Kidney epithelial cell (primary cell): ENCODE results near the gene VAMP8. TPM values are rescaled to one million over a fixed set of nuclear protein-coding genes. Genes with fewer than 3 reads are reported as not detected.
"Not testable (repeated sequence)": the region's sequence is repeated elsewhere in the genome, so short reads cannot be mapped to it uniquely, and the experiment has no call there.

Experiments used
- DNase-seq: peaks from one replicate; pipeline ENCODE4 v3.0.0-alpha.2; 2010; ENCODE audit warnings: low read depth
- H3K27me3 ChIP-seq: 2 replicates; pipeline ENCODE4 v1.6.0; 2011; ENCODE audit warnings: low read length; ENCODE audit not compliant: control insufficient read depth, insufficient read depth
- H3K36me3 ChIP-seq: 2 replicates; pipeline ENCODE4 v1.5.1; 2011; ENCODE audit warnings: low read length; ENCODE audit not compliant: control insufficient read depth, insufficient read depth
- H3K4me3 ChIP-seq: 2 replicates; pipeline ENCODE4 v1.5.1; 2011; ENCODE audit warnings: low read depth, mild to moderate bottlenecking, control low read depth, low read length
- CTCF ChIP-seq: IDR thresholded peaks from 2 replicates; pipeline ENCODE4 v1.5.1; 2011; ENCODE audit warnings: mild to moderate bottlenecking, moderate library complexity, low read length, control low read depth, inconsistent platforms; ENCODE audit not compliant: insufficient read depth, poor library complexity, severe bottlenecking
- total RNA-seq: library from RNA; depleted of rRNA; stranded (reverse); fragments of >200 nt; gene quantifications from 2 replicates; pipeline ENCODE4 v1.2.3, GENCODE V29; 2015

Gene VAMP8
- total RNA-seq, 1 donor from 2014 or later, result 53.5 TPM

- peaks cover 5% of the 10 kb centered on the region for H3K36me3 ChIP-seq
Observed at GRCh38 chr2:85557130-85557529, 20.3 kb upstream of the VAMP8 start.

GRCh38 chr2:85558160-85558559 lies 19.2 kb upstream of the VAMP8 start:
- TF ChIP-seq CTCF, result no peak
- DNase-seq, result no peak
- Histone ChIP-seq H3K36me3 (peaks cover 5% of the 10 kb centered on the region), H3K27me3 (no peaks in the 10 kb centered on the region), H3K4me3 (no peak overlapping the region)

More at GRCh38 chr2:85557130-85557529, 20.3 kb upstream of the VAMP8 start:
- no peak for TF ChIP-seq CTCF
- Histone ChIP-seq H3K27me3 (no peaks in the 10 kb centered on the region), H3K4me3 (no peak overlapping the region)
- no peak for DNase-seq

- not testable (repeated sequence) for H3K27me3 ChIP-seq
Observed at GRCh38 chr2:85560403-85560726, 17.0 kb upstream of the VAMP8 start.

GRCh38 chr2:85560812-85561279 lies 16.5 kb upstream of the VAMP8 start:
- no peaks in the 10 kb centered on the region for H3K27me3 ChIP-seq
- no peaks in the 10 kb centered on the region for H3K36me3 ChIP-seq
- DNase-seq, result no peak
- peak overlapping the region; percentile 71 for H3K4me3 ChIP-seq
- no peak for TF ChIP-seq CTCF

More at GRCh38 chr2:85560403-85560726, 17.0 kb upstream of the VAMP8 start:
- H3K36me3 ChIP-seq, DNase-seq: not testable (repeated sequence)
- H3K4me3 ChIP-seq, result peak overlapping the region; percentile 71

- no peaks in the 10 kb centered on the region for H3K27me3 ChIP-seq
- no peaks in the 10 kb centered on the region for H3K36me3 ChIP-seq
- peak within 1 kb of the TSS; percentile 71 for H3K4me3 ChIP-seq
- DNase-seq, result peak; percentile 74
- TF ChIP-seq CTCF, result peak; percentile 14
Observed at GRCh38 chr2:85561280-85562212, 15.8 kb upstream of the VAMP8 start, which contains the start of gene GGCX. Gene GGCX (minus strand): TSS chr2:85561493. CDS start chr2:85561428, 65 bp downstream.

GRCh38 chr2:85564144-85564563 lies 13.2 kb upstream of the VAMP8 start:
- H3K4me3 ChIP-seq, result no peak overlapping the region
- H3K36me3 ChIP-seq, result no peaks in the 10 kb centered on the region
- DNase-seq, result no peak
- no peak for TF ChIP-seq CTCF
- H3K27me3 ChIP-seq, result no peaks in the 10 kb centered on the region
